Posterior cingulate gyrus (tissue), 11 donors: ENCODE measurements around the gene ARSG.

Source experiments
- DNase-seq, 10 donors: peaks; one replicate each; pipeline versions ENCODE4 v3.0.0 to v3.0.0-alpha.2; 2020 to 2021; ENCODE audit warnings: mixed read lengths in 3 of 10
- intact Hi-C: fragments of 100-400 bp; cut with DNase I; formaldehyde crosslinking; loops from one replicate; pipeline ENCODE4 v1.15.1; 2023

ARSG gene

DNA sequence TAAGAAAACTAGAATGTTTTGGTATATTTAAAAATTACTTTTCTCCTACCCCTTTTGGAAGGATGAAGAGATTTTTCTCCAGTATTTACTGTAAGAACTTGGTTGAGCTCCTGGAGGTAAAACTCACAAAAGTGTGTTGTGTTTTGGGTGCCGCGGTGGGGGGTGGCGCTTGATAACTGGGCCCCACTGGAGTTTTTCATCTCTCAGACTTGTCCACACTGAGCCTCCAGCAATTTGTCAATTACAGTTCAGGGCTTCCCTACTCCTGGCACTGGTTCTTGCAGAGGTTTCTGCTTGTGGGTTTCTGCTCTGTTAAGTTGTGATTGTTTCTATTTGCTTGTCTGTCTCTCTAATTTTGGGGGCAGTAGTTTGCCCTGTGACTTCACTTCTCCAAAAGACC is 126.0 kb downstream of the ARSG start:
- intact Hi-C loops, result no loop called here
- DNase-seq, result no peak

GRCh38 chr17:68418876-68419275 is 127.6 kb downstream of the ARSG start:
- DNase-seq, result no peak
- intact Hi-C loops, result no loop called here

DNA sequence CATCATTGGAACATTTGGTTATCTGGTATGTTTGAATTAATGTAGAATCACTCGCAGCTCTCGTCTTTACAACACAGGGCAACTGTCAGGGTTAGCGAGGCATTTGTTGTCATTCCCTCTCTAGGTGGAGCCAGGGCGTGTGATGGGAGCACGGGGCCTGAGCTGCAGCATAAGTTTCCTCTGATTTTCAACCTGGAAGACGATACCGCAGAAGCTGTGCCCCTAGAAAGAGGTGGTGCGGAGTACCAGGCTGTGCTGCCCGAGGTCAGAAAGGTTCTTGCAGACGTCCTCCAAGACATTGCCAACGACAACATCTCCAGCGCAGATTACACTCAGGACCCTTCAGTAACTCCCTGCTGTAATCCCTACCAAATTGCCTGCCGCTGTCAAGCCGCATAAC is 128.8 kb downstream of the ARSG start:
- DNase-seq, result no peak
- intact Hi-C loops, result no loop called here

DNA sequence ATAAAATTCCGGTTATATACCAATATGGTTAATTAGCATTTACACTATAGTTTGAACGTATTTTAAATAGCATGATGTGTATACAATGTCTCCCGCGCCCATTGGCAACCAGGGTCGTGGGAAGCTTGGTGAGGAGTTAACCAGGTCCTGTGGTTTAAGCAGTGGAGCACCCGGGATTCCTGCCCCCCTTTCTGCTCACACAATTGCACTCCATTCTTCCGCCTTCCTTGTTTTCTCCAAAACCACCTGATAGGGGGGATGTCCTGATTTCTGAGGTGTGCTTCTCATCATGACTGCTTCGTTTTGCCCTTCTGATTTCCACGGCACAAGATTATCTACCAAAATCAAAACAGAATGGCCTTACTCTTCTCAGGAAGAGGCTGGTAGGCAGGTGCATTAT is 130.2 kb downstream of the ARSG start:
- intact Hi-C loops, result no loop called here
- DNase-seq, result no peak

GRCh38 chr17:68422821-68423220 is 131.5 kb downstream of the ARSG start:
- DNase-seq, result no peak
- intact Hi-C loops, result no loop called here

DNA sequence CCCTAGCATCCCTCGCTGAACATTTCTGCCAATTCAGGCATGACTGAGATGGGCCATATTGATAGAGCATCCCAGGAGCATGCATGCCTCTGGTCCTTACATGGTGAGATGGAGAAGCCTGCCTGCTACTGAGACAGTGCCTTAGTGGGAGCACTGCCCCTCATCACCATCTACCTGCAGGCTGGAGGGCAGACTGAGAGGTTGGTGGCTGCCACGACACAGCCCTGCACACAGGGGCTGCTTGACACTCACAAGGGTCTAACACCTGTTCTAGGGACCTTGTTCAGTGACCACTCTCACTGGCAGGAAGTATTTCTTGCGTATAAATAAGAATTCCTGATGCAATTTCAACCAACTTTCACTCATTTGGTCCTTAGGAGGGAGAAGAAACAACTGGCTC is 132.0 kb downstream of the ARSG start:
- intact Hi-C loops, result no loop called here
- DNase-seq, result no peak

DNA sequence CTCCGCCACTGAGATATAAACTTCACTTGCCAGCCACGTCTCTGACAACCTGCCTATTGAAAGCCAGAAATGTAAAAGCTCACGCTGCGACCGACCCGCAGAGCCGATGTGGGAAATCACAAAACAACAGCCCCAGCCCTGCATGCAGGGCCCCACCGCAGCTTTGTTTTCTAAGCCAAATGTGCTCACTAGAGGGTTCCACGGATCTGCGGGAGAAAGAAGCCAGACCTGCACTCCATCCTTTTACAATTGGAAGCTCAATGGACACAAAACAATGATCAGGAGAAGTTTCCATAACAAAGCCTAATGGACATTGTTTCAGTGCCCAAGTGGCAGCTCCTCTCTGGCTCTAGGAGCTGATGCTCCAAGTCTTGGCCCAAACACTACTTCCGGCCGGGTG is 132.9 kb downstream of the ARSG start:
- DNase-seq, result no peak
- intact Hi-C loops, result no loop called here

DNA sequence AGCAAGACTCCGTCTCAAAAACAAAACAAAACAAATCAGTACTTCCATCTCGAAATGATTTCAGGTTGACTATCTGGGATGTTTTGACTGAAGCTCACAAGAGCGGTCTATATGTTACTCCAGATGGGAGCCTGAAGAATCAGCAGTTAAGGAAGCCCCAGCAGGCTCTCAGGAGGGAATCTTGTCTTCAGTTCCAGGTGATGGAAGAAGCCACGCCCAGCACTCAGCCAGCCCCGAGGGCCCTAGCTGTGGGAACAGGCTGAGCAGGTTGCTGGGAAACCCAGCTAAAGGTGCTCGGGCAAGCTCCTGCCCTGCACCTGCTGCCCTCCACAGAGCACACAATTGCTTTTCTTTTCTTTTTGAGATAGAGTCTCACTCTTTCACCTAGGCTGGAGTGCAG is 133.6 kb downstream of the ARSG start:
- DNase-seq, result no peak
- intact Hi-C loops, result no loop called here

GRCh38 chr17:68425979-68426378 is 134.7 kb downstream of the ARSG start:
- intact Hi-C loops, result no loop called here
- no peak for DNase-seq

DNA sequence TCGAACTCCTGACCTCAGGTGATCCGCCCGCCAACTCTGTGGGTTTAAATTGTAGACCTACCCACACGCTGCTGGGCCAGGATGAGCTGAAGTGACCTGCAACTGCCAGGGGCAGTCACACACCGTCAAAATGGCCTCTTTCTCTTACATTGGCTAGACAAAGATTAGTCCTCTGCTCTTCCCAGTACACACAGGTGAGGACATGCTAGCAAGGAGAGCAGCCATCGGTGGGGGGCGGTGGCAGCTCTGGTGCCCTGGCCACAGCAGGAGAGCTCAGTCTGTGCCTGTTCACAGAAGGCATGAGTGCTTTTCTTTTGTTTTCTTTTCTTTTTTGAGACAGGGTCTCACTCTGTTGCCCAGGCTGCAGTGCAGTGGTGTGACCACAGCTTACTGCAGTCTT is 136.3 kb downstream of the ARSG start:
- intact Hi-C loops, result no loop called here
- no peak for DNase-seq

GRCh38 chr17:68428498-68429172 is 137.3 kb downstream of the ARSG start:
- intact Hi-C loops, result no loop called here
- DNase-seq, result no peak

GRCh38 chr17:68429881-68430280 is 138.6 kb downstream of the ARSG start:
- intact Hi-C loops, result loop anchor here (10.0 kb wide), 1 partner anchor 255 kb away; no protein-coding TSS in a partner anchor

GRCh38 chr17:68431045-68431608 is 139.8 kb downstream of the ARSG start:
- no peak for DNase-seq
- intact Hi-C loops, result loop anchor here (10.0 kb wide), 1 partner anchor 256 kb away; no protein-coding TSS in a partner anchor

More at GRCh38 chr17:68429881-68430280, 138.6 kb downstream of the ARSG start:
- DNase-seq, result no peak

- intact Hi-C loops, result loop anchor here (10.0 kb wide), 1 partner anchor 257 kb away; no protein-coding TSS in a partner anchor
- DNase-seq, result no peak
Measured at GRCh38 chr17:68431661-68432071, 140.4 kb downstream of the ARSG start.

- intact Hi-C loops, result loop anchor here (10.0 kb wide), 1 partner anchor 257 kb away; no protein-coding TSS in a partner anchor
- no peak for DNase-seq
Measured at GRCh38 chr17:68432086-68432864, 141.0 kb downstream of the ARSG start.

GRCh38 chr17:68433211-68433610 is 141.9 kb downstream of the ARSG start:
- DNase-seq, result no peak
- intact Hi-C loops, result loop anchor here (10.0 kb wide), 1 partner anchor 258 kb away; no protein-coding TSS in a partner anchor

- intact Hi-C loops, result loop anchor here (10.0 kb wide), 1 partner anchor 259 kb away; no protein-coding TSS in a partner anchor
- peak in 2 of 10 donors; percentile 48 to 79 for DNase-seq
Measured at GRCh38 chr17:68433911-68434508, 142.7 kb downstream of the ARSG start.

GRCh38 chr17:68435361-68435760 is 144.1 kb downstream of the ARSG start:
- no peak for DNase-seq
- intact Hi-C loops, result loop anchor here (5.0 to 10.0 kb wide), 2 partner anchors 173 to 261 kb away; no protein-coding TSS in a partner anchor

- intact Hi-C loops, result loop anchor here (5.0 to 10.0 kb wide), 2 partner anchors 174 to 261 kb away; no protein-coding TSS in a partner anchor
Measured at GRCh38 chr17:68435876-68436842, 144.9 kb downstream of the ARSG start.

More at GRCh38 chr17:68435876-68436842, 144.9 kb downstream of the ARSG start:
- peak in 7 of 10 donors; percentile 61 to 91 (median 69) for DNase-seq
